OCI-LY3 (cell line): ENCODE measurements around the gene HELLS.
A peak's percentile ranks its signal among the peaks of the same experiment; 100 is the strongest.
"Not testable (repeated sequence)": the region's sequence is repeated elsewhere in the genome, so short reads cannot be mapped to it uniquely, and the experiment has no call there.

Experiments used
- H2AFZ ChIP-seq: fragments of 200-600, 300-600 bp; shearing (Covaris generic); 2 replicates; pipeline ENCODE4 v1.6.0; 2014; ENCODE audit warnings: antibody characterized with exemption, low read depth, low read length
- H3K27ac ChIP-seq: fragments of 200-600, 300-600 bp; sonication (generic); 2 replicates; pipeline ENCODE4 v1.5.1; 2014; ENCODE audit warnings: mild to moderate bottlenecking, low read length, moderate library complexity, mixed read lengths
- H3K27me3 ChIP-seq: fragments of 200-600, 300-600 bp; sonication (generic); 2 replicates; pipeline ENCODE4 v1.6.1; 2014; ENCODE audit warnings: low read depth, low read length, mixed read lengths
- H3K36me3 ChIP-seq: fragments of 200-600, 300-600 bp; sonication (generic); replicated peaks from 2 replicates; pipeline ENCODE3; 2014; ENCODE audit warnings: low read depth, low read length, mixed read lengths
- H3K4me1 ChIP-seq: fragments of 300-600, 200-600 bp; sonication (generic); 2 replicates; pipeline ENCODE4 v1.6.1; 2014; ENCODE audit warnings: low read length, mixed read lengths
- H3K4me2 ChIP-seq: fragments of 200-600, 300-600 bp; sonication (generic); 2 replicates; pipeline ENCODE4 v1.6.1; 2014; ENCODE audit warnings: low read length, mixed read lengths
- H3K4me3 ChIP-seq: fragments of 300-600, 200-600 bp; sonication (generic); 2 replicates; pipeline ENCODE4 v1.5.1; 2014; ENCODE audit warnings: antibody characterized with exemption, mild to moderate bottlenecking, low read length, moderate library complexity
- H3K79me2 ChIP-seq: fragments of 300-600, 200-600 bp; shearing (Covaris generic); 2 replicates; pipeline ENCODE4 v1.6.1; 2014; ENCODE audit warnings: mild to moderate bottlenecking, low read length, mixed read lengths
- H3K9ac ChIP-seq: fragments of 300-600, 200-600 bp; shearing (Covaris generic); 2 replicates; pipeline ENCODE4 v1.6.0; 2014; ENCODE audit warnings: mild to moderate bottlenecking, low read length, moderate library complexity
- H3K9me3 ChIP-seq: fragments of 200-600, 300-600 bp; shearing (Covaris generic); 2 replicates; pipeline ENCODE4 v1.6.1; 2014; ENCODE audit warnings: low read length, mixed read lengths; ENCODE audit not compliant: insufficient read depth
- H4K20me1 ChIP-seq: fragments of 200-600, 300-600 bp; sonication (generic); 2 replicates; pipeline ENCODE4 v1.6.1; 2016; ENCODE audit warnings: low read length, mixed read lengths; ENCODE audit not compliant: insufficient read depth
- EZH2phosphoT487 ChIP-seq: fragments of 200-600 bp; shearing (Covaris generic); IDR thresholded peaks from 2 replicates; pipeline ENCODE4 v1.6.1; 2018; ENCODE audit warnings: antibody characterized with exemption, mixed run types, low read depth
- TF ChIP-seq, protein P1 (sequence below): fragments of 200-600, 300-600 bp; sonication (generic); IDR thresholded peaks from 2 replicates; pipeline ENCODE4 v1.5.1; 2014; ENCODE audit warnings: antibody characterized with exemption, low read length, low read depth

Gene HELLS

DNA sequence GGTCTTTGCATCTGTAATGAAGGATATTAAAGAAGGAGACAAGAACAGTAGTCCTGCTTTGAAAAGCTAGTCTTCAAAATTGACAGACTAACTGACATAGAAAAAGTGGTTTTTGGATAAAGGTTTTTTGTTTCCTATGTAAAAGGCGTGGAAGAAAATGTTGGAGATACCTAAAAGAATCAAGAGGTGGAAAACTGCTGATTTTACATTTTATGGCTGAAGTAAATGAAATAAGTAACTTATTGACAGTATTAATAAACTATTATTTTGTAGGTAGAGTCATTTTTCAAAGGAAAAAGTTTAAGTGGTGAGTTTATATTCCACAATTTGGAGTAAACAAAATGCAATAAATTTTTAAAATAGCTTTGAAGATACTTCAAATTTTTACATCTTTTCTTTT, 12.6 kb upstream of the HELLS start:
- no peak overlapping the region for H3K27ac ChIP-seq
- H3K9me3 ChIP-seq, result no peaks in the 10 kb centered on the region
- peaks cover 9% of the 10 kb centered on the region for H3K36me3 ChIP-seq
- H4K20me1 ChIP-seq, result no peaks in the 10 kb centered on the region
- no peak overlapping the region for H3K4me3 ChIP-seq
- H3K79me2 ChIP-seq, result no peaks in the 10 kb centered on the region
- H3K4me1 ChIP-seq, result no peaks in the 10 kb centered on the region
- TF ChIP-seq EZH2phosphoT487, result no peak
- TF ChIP-seq, protein P1, sequence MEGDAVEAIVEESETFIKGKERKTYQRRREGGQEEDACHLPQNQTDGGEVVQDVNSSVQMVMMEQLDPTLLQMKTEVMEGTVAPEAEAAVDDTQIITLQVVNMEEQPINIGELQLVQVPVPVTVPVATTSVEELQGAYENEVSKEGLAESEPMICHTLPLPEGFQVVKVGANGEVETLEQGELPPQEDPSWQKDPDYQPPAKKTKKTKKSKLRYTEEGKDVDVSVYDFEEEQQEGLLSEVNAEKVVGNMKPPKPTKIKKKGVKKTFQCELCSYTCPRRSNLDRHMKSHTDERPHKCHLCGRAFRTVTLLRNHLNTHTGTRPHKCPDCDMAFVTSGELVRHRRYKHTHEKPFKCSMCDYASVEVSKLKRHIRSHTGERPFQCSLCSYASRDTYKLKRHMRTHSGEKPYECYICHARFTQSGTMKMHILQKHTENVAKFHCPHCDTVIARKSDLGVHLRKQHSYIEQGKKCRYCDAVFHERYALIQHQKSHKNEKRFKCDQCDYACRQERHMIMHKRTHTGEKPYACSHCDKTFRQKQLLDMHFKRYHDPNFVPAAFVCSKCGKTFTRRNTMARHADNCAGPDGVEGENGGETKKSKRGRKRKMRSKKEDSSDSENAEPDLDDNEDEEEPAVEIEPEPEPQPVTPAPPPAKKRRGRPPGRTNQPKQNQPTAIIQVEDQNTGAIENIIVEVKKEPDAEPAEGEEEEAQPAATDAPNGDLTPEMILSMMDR, result no peak
- no peak overlapping the region for H3K4me2 ChIP-seq
- H3K9ac ChIP-seq, result no peak overlapping the region
- no peaks in the 10 kb centered on the region for H3K27me3 ChIP-seq
- H2AFZ ChIP-seq, result no peak overlapping the region

DNA sequence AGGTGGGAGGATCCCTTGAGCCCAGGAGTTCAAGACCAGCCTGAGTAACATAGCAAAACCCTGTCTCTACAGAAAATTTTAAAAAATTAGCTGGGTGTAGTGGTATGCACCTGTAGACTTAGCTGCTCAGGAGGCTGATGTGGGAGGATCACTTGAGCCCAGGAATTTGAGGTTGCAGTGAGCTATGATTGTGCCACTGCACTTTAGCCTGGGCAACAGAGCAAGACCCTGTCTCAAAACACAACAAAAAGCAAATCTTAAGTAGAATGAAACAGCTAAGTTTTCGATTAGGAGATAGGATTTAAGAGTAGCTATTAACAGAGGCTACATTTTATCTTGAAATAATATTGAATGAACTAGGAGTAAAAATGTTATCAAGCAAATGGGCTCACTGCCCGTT, 3.3 kb upstream of the HELLS start:
- H3K4me3 ChIP-seq, H2AFZ ChIP-seq: not testable (repeated sequence)
- H3K79me2 ChIP-seq, result peaks cover 17% of the 10 kb centered on the region

GRCh38 chr10:94546049-94546900, 687 bp downstream of the HELLS start:
- no peak for TF ChIP-seq EZH2phosphoT487
- TF ChIP-seq, protein P1, result no peak
- H3K4me2 ChIP-seq, result peak overlapping the region; percentile 87
- H4K20me1 ChIP-seq, result 0 out of 2 replicates have a peak, but pooled peaks cover 6% of the 10 kb centered on the region
- peak overlapping the region; percentile 98 for H3K4me3 ChIP-seq
- H3K9ac ChIP-seq, result peak overlapping the region; percentile 96
- peaks cover 21% of the 10 kb centered on the region for H3K4me1 ChIP-seq
- peaks cover 12% of the 10 kb centered on the region for H3K36me3 ChIP-seq
- peak overlapping the region; percentile 66 for H3K27ac ChIP-seq
- H3K27me3 ChIP-seq, result no peaks in the 10 kb centered on the region
- peak overlapping the region; percentile 40 for H2AFZ ChIP-seq
- peaks cover 55% of the 10 kb centered on the region for H3K79me2 ChIP-seq
- no peaks in the 10 kb centered on the region for H3K9me3 ChIP-seq

More for the DNA sequence above, 3.3 kb upstream of the HELLS start:
- not testable (repeated sequence) for H3K4me2 ChIP-seq, H3K36me3 ChIP-seq, H3K9me3 ChIP-seq, H3K27me3 ChIP-seq, H3K27ac ChIP-seq, H3K9ac ChIP-seq, H4K20me1 ChIP-seq
- peaks cover 28% of the 10 kb centered on the region for H3K4me1 ChIP-seq

- Histone ChIP-seq H3K4me1 (peaks cover 16% of the 10 kb centered on the region), H3K4me3 (peak overlapping the region; percentile 98), H3K27ac (peak overlapping the region; percentile 66; the same call in 1 of the 2 replicates), H4K20me1 (0 out of 2 replicates have a peak, but pooled peaks cover 6% of the 10 kb centered on the region), H3K4me2 (peak overlapping the region; percentile 87), H3K9me3 (no peaks in the 10 kb centered on the region), H3K27me3 (no peaks in the 10 kb centered on the region), H3K79me2 (peaks cover 61% of the 10 kb centered on the region), H3K9ac (peak overlapping the region; percentile 96), H2AFZ (no peak overlapping the region), H3K36me3 (peaks cover 12% of the 10 kb centered on the region)
- TF ChIP-seq EZH2phosphoT487, result no peak
- TF ChIP-seq, protein P1, result no peak
These were observed 1.3 kb downstream of the HELLS start for GRCh38 chr10:94546901-94547185.
